GM19467 (cell line): ENCODE data around the gene SNAP29.
A peak's percentile ranks its signal among the peaks of the same experiment; 100 is the strongest.
"Not testable (repeated sequence)": the region's sequence is repeated elsewhere in the genome, so short reads cannot be mapped to it uniquely, and the experiment has no call there.

Experiments
- ATAC-seq: cut with Tn5 transposase; IDR thresholded peaks from one replicate; pipeline ENCODE4 v1.9.1; 2021; ENCODE audit warnings: mild to moderate bottlenecking, moderate library complexity; ENCODE audit not compliant: unreplicated experiment

Gene SNAP29

GRCh38 chr22:20834206-20834605 lies 24.6 kb upstream of the SNAP29 start:
- ATAC-seq, result no peak

GRCh38 chr22:20834725-20835124 lies 24.1 kb upstream of the SNAP29 start:
- no peak for ATAC-seq

- no peak for ATAC-seq
Observed at GRCh38 chr22:20836987-20837823, 21.6 kb upstream of the SNAP29 start.

GRCh38 chr22:20839354-20839753 lies 19.5 kb upstream of the SNAP29 start:
- not testable (repeated sequence) for ATAC-seq

GRCh38 chr22:20839837-20840645 lies 18.8 kb upstream of the SNAP29 start:
- no peak for ATAC-seq

- ATAC-seq, result no peak
Observed at GRCh38 chr22:20840646-20841371, 18.0 kb upstream of the SNAP29 start.

- ATAC-seq, result no peak
Observed at GRCh38 chr22:20843501-20843900, 15.3 kb upstream of the SNAP29 start.

GRCh38 chr22:20844055-20845037 lies 14.5 kb upstream of the SNAP29 start:
- no peak for ATAC-seq

- ATAC-seq, result no peak
Observed at GRCh38 chr22:20847318-20847822, 11.4 kb upstream of the SNAP29 start.

GRCh38 chr22:20852076-20852475 lies 6.7 kb upstream of the SNAP29 start:
- ATAC-seq, result no peak

- ATAC-seq, result no peak
Observed at GRCh38 chr22:20852503-20852902, 6.3 kb upstream of the SNAP29 start.

GRCh38 chr22:20853236-20853660 lies 5.6 kb upstream of the SNAP29 start:
- no peak for ATAC-seq

- no peak for ATAC-seq
Observed at GRCh38 chr22:20857247-20857643, 1.6 kb upstream of the SNAP29 start.

GRCh38 chr22:20857838-20858614 lies 781 bp upstream of the SNAP29 start:
- peak; percentile 36 for ATAC-seq

GRCh38 chr22:20859615-20860014 lies 808 bp downstream of the SNAP29 start:
- ATAC-seq, result no peak

GRCh38 chr22:20862540-20862939 lies 3.7 kb downstream of the SNAP29 start:
- no peak for ATAC-seq

GRCh38 chr22:20863366-20863765 lies 4.6 kb downstream of the SNAP29 start:
- no peak for ATAC-seq

GRCh38 chr22:20864186-20864908 lies 5.5 kb downstream of the SNAP29 start:
- ATAC-seq, result no peak

GRCh38 chr22:20865331-20865730 lies 6.5 kb downstream of the SNAP29 start:
- ATAC-seq, result no peak
